HepG2 (cell line): ENCODE results near the gene CCDC154. TPM values are rescaled to one million over a fixed set of nuclear protein-coding genes. Genes with fewer than 3 reads are reported as not detected.
A peak's percentile ranks its signal among the peaks of the same experiment; 100 is the strongest.

ENCODE experiments used
- ETV6 ChIP-seq: sonication (generic); formaldehyde crosslinking; conservative IDR thresholded peaks from 2 replicates; pipeline ENCODE4 v1.4.0; 2020; ENCODE audit warnings: missing genetic modification reagents
- GLI4 ChIP-seq: sonication (generic); formaldehyde crosslinking; IDR thresholded peaks from 2 replicates; pipeline ENCODE4 v1.5.1; 2020; ENCODE audit warnings: missing genetic modification reagents, mild to moderate bottlenecking, moderate library complexity, borderline replicate concordance
- HMGA1 ChIP-seq: sonication (generic); formaldehyde crosslinking; conservative IDR thresholded peaks from 2 replicates; pipeline ENCODE4 v1.4.0; 2020; ENCODE audit warnings: missing genetic modification reagents
- HNF1B ChIP-seq: sonication (generic); formaldehyde crosslinking; IDR thresholded peaks from 2 replicates; pipeline ENCODE4 v1.5.1; 2020; ENCODE audit warnings: mild to moderate bottlenecking, moderate library complexity, missing genetic modification reagents
- HNRNPL ChIP-seq: fragments of 200-400 bp; formaldehyde crosslinking; IDR thresholded peaks from 2 replicates; pipeline ENCODE4 v1.6.1; 2017; ENCODE audit warnings: mild to moderate bottlenecking, low read depth, low read length
- HOXD1 ChIP-seq: sonication (generic); formaldehyde crosslinking; IDR thresholded peaks from 2 replicates; pipeline ENCODE4 v1.5.0; 2020; ENCODE audit warnings: missing genetic modification reagents
- IKZF5 ChIP-seq: IDR thresholded peaks from 2 replicates; pipeline ENCODE4 v1.6.1; 2018; ENCODE audit warnings: missing genetic modification reagents, mild to moderate bottlenecking, missing compliant biosample characterization
- JUNB ChIP-seq: sonication (generic); formaldehyde crosslinking; IDR thresholded peaks from 2 replicates; pipeline ENCODE4 v1.8.0; 2022; ENCODE audit warnings: missing genetic modification reagents, mild to moderate bottlenecking, borderline replicate concordance
- MIXL1 ChIP-seq: IDR thresholded peaks from 2 replicates; pipeline ENCODE4 v1.6.1; 2016
- RAD51 ChIP-seq: fragments of 450-650 bp; IDR thresholded peaks from 2 replicates; pipeline ENCODE4 v1.6.1; 2016; ENCODE audit warnings: borderline replicate concordance
- SIX1 ChIP-seq: sonication (generic); formaldehyde crosslinking; IDR thresholded peaks from 2 replicates; pipeline ENCODE4 v1.4.0; 2020; ENCODE audit warnings: missing genetic modification reagents, borderline replicate concordance
- SRY ChIP-seq: sonication (generic); formaldehyde crosslinking; IDR thresholded peaks from 2 replicates; pipeline ENCODE4 v1.8.0; 2022; ENCODE audit warnings: mild to moderate bottlenecking, missing genetic modification reagents
- ZMAT5 ChIP-seq: sonication (generic); formaldehyde crosslinking; IDR thresholded peaks from 2 replicates; pipeline ENCODE4 v1.5.0; 2020; ENCODE audit warnings: mild to moderate bottlenecking, low read depth, missing genetic modification reagents, borderline replicate concordance
- ZNF12 ChIP-seq: sonication (generic); formaldehyde crosslinking; IDR thresholded peaks from 2 replicates; pipeline ENCODE4 v1.5.0; 2020; ENCODE audit warnings: missing genetic modification reagents
- ZNF138 ChIP-seq: sonication (generic); formaldehyde crosslinking; IDR thresholded peaks from 2 replicates; pipeline ENCODE4 v1.5.0; 2020; ENCODE audit warnings: mild to moderate bottlenecking, low read depth, missing genetic modification reagents
- ZNF230 ChIP-seq: sonication (generic); formaldehyde crosslinking; IDR thresholded peaks from 2 replicates; pipeline ENCODE4 v1.4.0; 2020; ENCODE audit warnings: mild to moderate bottlenecking, missing genetic modification reagents
- ZNF775 ChIP-seq: sonication (generic); formaldehyde crosslinking; IDR thresholded peaks from 2 replicates; pipeline ENCODE4 v1.4.0; 2020; ENCODE audit warnings: missing genetic modification reagents, mild to moderate bottlenecking, moderate library complexity, borderline replicate concordance
- polyA plus RNA-seq, 8 experiments: library from polyadenylated mRNA; depleted of rRNA in 3 of 8; stranded (reverse) in 7 of 8; unstranded in 1 of 8; fragments of >200 nt; fragmentation: Illumina TruSeq in 4 of 8; extraction: Trizol in 4 of 8; gene quantifications; 2 replicates each; pipeline versions ENCODE4 v1.2.1 to v1.2.3, GENCODE V29; 2011 to 2016; ENCODE audit warnings: low read depth in 4 of 8, missing spikeins in 1 of 8, mixed read lengths in 1 of 8; ENCODE audit not compliant: insufficient read depth in 1 of 8
- total RNA-seq, 5 experiments: library from RNA; depleted of rRNA; stranded (reverse); fragments of >200 nt; fragmentation: Illumina TruSeq; extraction: Trizol; gene quantifications; 2 replicates each; pipeline ENCODE4 v1.2.3, GENCODE V29; 2016; ENCODE audit warnings: low read depth in 1 of 5
- TF ChIP-seq, protein P1 (sequence below): sonication (generic); formaldehyde crosslinking; IDR thresholded peaks from 2 replicates; pipeline ENCODE4 v1.4.0; 2020; ENCODE audit warnings: mild to moderate bottlenecking, missing genetic modification reagents
- TF ChIP-seq, protein P2 (sequence below): sonication (generic); formaldehyde crosslinking; IDR thresholded peaks from 2 replicates; pipeline ENCODE4 v1.5.1; 2020; ENCODE audit warnings: mild to moderate bottlenecking, missing genetic modification reagents, moderate library complexity
- TF ChIP-seq, protein P3 (sequence below): sonication (generic); formaldehyde crosslinking; IDR thresholded peaks from 2 replicates; pipeline ENCODE4 v1.9.0; 2021; ENCODE audit warnings: missing genetic modification reagents, borderline replicate concordance
- TF ChIP-seq, protein P4 (sequence below): sonication (generic); formaldehyde crosslinking; IDR thresholded peaks from 2 replicates; pipeline ENCODE4 v1.9.0; 2021; ENCODE audit warnings: missing genetic modification reagents, borderline replicate concordance

Gene CCDC154
- total and polyA plus RNA-seq, 2 of the 13 experiments (the other 11 are each of a cell fraction or from before 2014, with no cell fraction given), result 0.92 to 1.5 TPM

GRCh38 chr16:1408171-1408837, 36.1 kb downstream of the CCDC154 start (continued):
- TF ChIP-seq, protein P1, sequence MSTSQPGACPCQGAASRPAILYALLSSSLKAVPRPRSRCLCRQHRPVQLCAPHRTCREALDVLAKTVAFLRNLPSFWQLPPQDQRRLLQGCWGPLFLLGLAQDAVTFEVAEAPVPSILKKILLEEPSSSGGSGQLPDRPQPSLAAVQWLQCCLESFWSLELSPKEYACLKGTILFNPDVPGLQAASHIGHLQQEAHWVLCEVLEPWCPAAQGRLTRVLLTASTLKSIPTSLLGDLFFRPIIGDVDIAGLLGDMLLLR (CRISPR knock-in tag), result no peak
- peak; percentile 91 for TF ChIP-seq RAD51
- TF ChIP-seq MIXL1 (CRISPR knock-in tag), result no peak
- TF ChIP-seq, protein P2, sequence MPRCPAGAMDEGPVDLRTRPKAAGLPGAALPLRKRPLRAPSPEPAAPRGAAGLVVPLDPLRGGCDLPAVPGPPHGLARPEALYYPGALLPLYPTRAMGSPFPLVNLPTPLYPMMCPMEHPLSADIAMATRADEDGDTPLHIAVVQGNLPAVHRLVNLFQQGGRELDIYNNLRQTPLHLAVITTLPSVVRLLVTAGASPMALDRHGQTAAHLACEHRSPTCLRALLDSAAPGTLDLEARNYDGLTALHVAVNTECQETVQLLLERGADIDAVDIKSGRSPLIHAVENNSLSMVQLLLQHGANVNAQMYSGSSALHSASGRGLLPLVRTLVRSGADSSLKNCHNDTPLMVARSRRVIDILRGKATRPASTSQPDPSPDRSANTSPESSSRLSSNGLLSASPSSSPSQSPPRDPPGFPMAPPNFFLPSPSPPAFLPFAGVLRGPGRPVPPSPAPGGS (CRISPR knock-in tag), result no peak; the same call in 1 of the 2 replicates
- TF ChIP-seq HMGA1, result no peak
- TF ChIP-seq HNRNPL, result peak; percentile 45; the same call in 1 of the 2 replicates
- no peak for TF ChIP-seq ETV6 (CRISPR knock-in tag)
- TF ChIP-seq GLI4 (CRISPR knock-in tag), result no peak
- 0 out of 2 replicates have a peak, but pooled peaks have one; percentile 35 for TF ChIP-seq HOXD1 (CRISPR knock-in tag)
- no peak for TF ChIP-seq ZNF775 (CRISPR knock-in tag)
- TF ChIP-seq, protein P3, sequence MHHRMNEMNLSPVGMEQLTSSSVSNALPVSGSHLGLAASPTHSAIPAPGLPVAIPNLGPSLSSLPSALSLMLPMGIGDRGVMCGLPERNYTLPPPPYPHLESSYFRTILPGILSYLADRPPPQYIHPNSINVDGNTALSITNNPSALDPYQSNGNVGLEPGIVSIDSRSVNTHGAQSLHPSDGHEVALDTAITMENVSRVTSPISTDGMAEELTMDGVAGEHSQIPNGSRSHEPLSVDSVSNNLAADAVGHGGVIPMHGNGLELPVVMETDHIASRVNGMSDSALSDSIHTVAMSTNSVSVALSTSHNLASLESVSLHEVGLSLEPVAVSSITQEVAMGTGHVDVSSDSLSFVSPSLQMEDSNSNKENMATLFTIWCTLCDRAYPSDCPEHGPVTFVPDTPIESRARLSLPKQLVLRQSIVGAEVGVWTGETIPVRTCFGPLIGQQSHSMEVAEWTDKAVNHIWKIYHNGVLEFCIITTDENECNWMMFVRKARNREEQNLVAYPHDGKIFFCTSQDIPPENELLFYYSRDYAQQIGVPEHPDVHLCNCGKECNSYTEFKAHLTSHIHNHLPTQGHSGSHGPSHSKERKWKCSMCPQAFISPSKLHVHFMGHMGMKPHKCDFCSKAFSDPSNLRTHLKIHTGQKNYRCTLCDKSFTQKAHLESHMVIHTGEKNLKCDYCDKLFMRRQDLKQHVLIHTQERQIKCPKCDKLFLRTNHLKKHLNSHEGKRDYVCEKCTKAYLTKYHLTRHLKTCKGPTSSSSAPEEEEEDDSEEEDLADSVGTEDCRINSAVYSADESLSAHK (CRISPR knock-in tag), result no peak
- TF ChIP-seq, protein P4, sequence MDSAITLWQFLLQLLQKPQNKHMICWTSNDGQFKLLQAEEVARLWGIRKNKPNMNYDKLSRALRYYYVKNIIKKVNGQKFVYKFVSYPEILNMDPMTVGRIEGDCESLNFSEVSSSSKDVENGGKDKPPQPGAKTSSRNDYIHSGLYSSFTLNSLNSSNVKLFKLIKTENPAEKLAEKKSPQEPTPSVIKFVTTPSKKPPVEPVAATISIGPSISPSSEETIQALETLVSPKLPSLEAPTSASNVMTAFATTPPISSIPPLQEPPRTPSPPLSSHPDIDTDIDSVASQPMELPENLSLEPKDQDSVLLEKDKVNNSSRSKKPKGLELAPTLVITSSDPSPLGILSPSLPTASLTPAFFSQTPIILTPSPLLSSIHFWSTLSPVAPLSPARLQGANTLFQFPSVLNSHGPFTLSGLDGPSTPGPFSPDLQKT, result no peak
- no peak for TF ChIP-seq ZNF138
- TF ChIP-seq IKZF5 (CRISPR knock-in tag), result no peak
- no peak for TF ChIP-seq ZNF12 (CRISPR knock-in tag)
- no peak for TF ChIP-seq SRY
- TF ChIP-seq ZNF230 (CRISPR knock-in tag), result no peak
- no peak for TF ChIP-seq JUNB (CRISPR knock-in tag)
- TF ChIP-seq SIX1, result no peak
- peak; percentile 55; the same call in 1 of the 2 replicates for TF ChIP-seq HNF1B (CRISPR knock-in tag)
- no peak for TF ChIP-seq ZMAT5
